Fibroblast of skin of right quadriceps (primary cell): ENCODE measurements around the gene IQCK.

Experiments
- DNase-seq: peaks from one replicate; pipeline ENCODE4 v3.0.0-alpha.2; 2013

IQCK gene

GRCh38 chr16:19890901-19891300 is 172.8 kb downstream of the IQCK start:
- no peak for DNase-seq

GRCh38 chr16:19892902-19893301 is 174.8 kb downstream of the IQCK start:
- no peak for DNase-seq

GRCh38 chr16:19894586-19894985 is 176.5 kb downstream of the IQCK start:
- no peak for DNase-seq

- no peak for DNase-seq
These were observed 178.9 kb downstream of the IQCK start for GRCh38 chr16:19896951-19897350.

- DNase-seq, result no peak
These were observed 180.1 kb downstream of the IQCK start for GRCh38 chr16:19898166-19898565.

GRCh38 chr16:19898924-19899604 is 181.0 kb downstream of the IQCK start:
- peak; percentile 62 for DNase-seq

- no peak for DNase-seq
These were observed 181.5 kb downstream of the IQCK start for GRCh38 chr16:19899605-19899955.

GRCh38 chr16:19901164-19901563 is 183.1 kb downstream of the IQCK start:
- no peak for DNase-seq

GRCh38 chr16:19907161-19907992 is 189.3 kb downstream of the IQCK start:
- peak; percentile 67 for DNase-seq
